Left ventricle myocardium inferior (tissue), 1 donor: ENCODE data around the gene CENPL. TPM values are rescaled to one million over a fixed set of nuclear protein-coding genes. Genes with fewer than 3 reads are reported as not detected.
"Not testable (repeated sequence)": the region's sequence is repeated elsewhere in the genome, so short reads cannot be mapped to it uniquely, and the experiment has no call there.

Source experiments
- DNase-seq: peaks from one replicate; pipeline ENCODE4 v3.0.0-alpha.2; 2020
- H3K27ac ChIP-seq: fragments of 200-600 bp; replicated peaks from 2 replicates; pipeline ENCODE4 v1.8.0; 2021
- H3K27me3 ChIP-seq: fragments of 200-600 bp; 2 replicates; pipeline ENCODE4 v1.8.0; 2021; ENCODE audit warnings: low read depth
- H3K36me3 ChIP-seq: fragments of 200-600 bp; 2 replicates; pipeline ENCODE4 v1.8.0; 2021
- H3K4me1 ChIP-seq: fragments of 200-600 bp; 2 replicates; pipeline ENCODE4 v1.8.0; 2021
- H3K4me3 ChIP-seq: fragments of 200-600 bp; 2 replicates; pipeline ENCODE4 v1.8.0; 2021; ENCODE audit warnings: mild to moderate bottlenecking, moderate library complexity
- H3K9me3 ChIP-seq: fragments of 200-600 bp; replicated peaks from 2 replicates; pipeline ENCODE4 v1.8.0; 2021
- CTCF ChIP-seq: fragments of 200-600 bp; IDR thresholded peaks from 2 replicates; pipeline ENCODE4 v1.8.0; 2021; ENCODE audit warnings: antibody characterized with exemption, mild to moderate bottlenecking, borderline replicate concordance
- intact Hi-C: fragments of 100-400 bp; cut with micrococcal nuclease; formaldehyde crosslinking; loops from one replicate; pipeline ENCODE4 v1.11.0; 2022
- total RNA-seq: library from RNA; stranded (reverse); fragmentation: NEBNext Ultra II Directional; extraction: Animal tissue kit (Norgen Biotek cat#: 25700); gene quantifications from one replicate; pipeline ENCODE4 v1.2.1, GENCODE V29; 2021
- donor health status: DM: no; HTN: yes; CAD: no; lungs with severe emphysema.

Gene CENPL
- total RNA-seq, 1 donor from 2014 or later = 4.2 TPM

DNA sequence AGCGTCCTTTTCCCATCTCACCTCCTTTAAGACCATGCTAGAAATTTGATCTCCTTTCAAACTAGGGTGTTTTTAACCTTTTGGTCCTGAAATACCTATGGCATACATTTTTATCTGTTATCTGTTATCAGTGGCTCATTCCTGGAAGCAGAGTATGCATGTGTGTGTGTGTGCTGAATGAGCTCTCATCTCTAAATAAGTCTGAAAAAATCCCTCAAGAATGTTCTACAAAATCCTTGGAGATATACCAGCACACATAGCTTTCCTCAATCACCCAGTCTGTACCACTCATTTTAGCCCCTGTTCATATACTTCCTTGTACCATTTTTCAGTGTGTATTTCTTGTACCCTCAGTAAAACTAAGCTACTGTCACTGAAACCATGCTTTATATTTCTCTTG lies 6.2 kb downstream of the CENPL start:
- no peaks in the 10 kb centered on the region for H3K9me3 ChIP-seq
- intact Hi-C loops = no loop called here
- no peaks in the 10 kb centered on the region for H3K27me3 ChIP-seq
- DNase-seq = no peak
- H3K27ac ChIP-seq = no peak overlapping the region
- H3K4me1 ChIP-seq = peaks cover 8% of the 10 kb centered on the region
- TF ChIP-seq CTCF = no peak
- no peak overlapping the region for H3K4me3 ChIP-seq
- no peaks in the 10 kb centered on the region for H3K36me3 ChIP-seq

DNA sequence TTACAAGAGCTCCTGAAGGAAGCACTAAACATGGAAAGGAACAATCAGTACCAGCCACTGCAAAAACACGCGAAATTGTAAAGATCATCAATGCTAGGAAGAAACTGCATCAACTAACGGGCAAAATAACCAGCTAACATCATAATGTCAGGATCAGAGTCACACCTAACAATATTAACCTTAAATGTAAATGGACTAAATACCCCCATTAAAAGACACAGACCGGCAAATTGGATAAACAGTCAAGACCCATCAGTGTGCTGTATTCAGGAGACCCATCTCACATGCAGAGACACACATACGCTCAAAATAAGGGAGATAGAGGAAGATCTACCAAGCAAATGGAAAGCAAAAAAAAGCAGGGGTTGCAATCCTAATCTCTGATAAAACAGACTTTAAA lies 11.0 kb downstream of the CENPL start:
- DNase-seq, H3K4me1 ChIP-seq, intact Hi-C loops, H3K27ac ChIP-seq, H3K27me3 ChIP-seq, H3K4me3 ChIP-seq, H3K9me3 ChIP-seq: not testable (repeated sequence)
- H3K36me3 ChIP-seq = peaks cover 21% of the 10 kb centered on the region

- Histone ChIP-seq H3K36me3 (peaks cover 23% of the 10 kb centered on the region), H3K27ac (no peak overlapping the region), H3K27me3 (no peaks in the 10 kb centered on the region), H3K4me3 (no peak overlapping the region), H3K4me1 (no peaks in the 10 kb centered on the region), H3K9me3 (no peaks in the 10 kb centered on the region)
- intact Hi-C loops = no loop called here
- DNase-seq = no peak
- no peak for TF ChIP-seq CTCF
These were observed 21.7 kb downstream of the CENPL start for GRCh38 chr1:173802961-173803360.

DNA sequence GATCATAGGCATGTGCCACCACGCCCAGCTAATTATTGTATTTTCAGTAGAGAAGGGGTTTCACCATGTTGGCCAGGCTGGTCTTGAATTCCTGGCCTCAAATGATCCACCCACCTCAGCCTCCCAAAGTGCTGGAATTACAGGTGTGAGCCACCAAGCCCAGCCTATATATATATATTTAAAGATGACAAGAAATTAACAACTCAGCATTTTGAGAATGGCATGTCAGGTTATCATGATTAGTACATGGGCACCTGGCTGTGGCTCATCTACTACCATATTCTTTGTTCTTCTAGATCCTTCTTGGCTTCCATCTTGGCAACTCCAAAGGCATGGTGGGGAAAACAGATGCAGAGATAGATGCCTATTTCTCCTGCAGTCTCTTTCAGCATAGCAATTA lies 24.7 kb downstream of the CENPL start:
- H3K27me3 ChIP-seq, H3K4me1 ChIP-seq, H3K27ac ChIP-seq, intact Hi-C loops, H3K9me3 ChIP-seq, H3K36me3 ChIP-seq, H3K4me3 ChIP-seq, DNase-seq: not testable (repeated sequence)

GRCh38 chr1:173798078-173798477 lies 26.6 kb downstream of the CENPL start:
- no peak for DNase-seq
- H3K27ac ChIP-seq = no peak overlapping the region

DNA sequence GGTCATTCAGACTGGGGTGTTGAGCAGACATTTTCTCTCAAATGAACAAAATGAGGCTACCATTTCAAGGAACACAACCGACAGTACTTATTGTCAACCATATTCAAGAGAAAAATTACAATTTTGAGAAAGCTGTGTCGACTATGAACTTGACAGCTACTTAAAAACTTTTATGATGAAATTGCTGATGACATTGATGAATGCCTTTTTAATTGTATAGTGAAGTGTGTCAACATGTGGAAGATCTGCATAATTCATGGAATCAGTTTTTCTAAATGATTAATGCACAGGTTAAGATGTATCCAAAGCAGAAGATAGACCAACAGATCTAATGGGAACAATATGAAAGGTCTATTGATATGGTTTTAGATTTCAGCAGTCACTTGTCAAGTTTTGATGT lies 34.8 kb downstream of the CENPL start:
- no peak for DNase-seq
- Histone ChIP-seq H3K4me3 (no peak overlapping the region), H3K27me3 (no peaks in the 10 kb centered on the region), H3K36me3 (peaks cover 31% of the 10 kb centered on the region), H3K27ac (no peak overlapping the region), H3K4me1 (no peaks in the 10 kb centered on the region), H3K9me3 (no peaks in the 10 kb centered on the region)
- no peak for TF ChIP-seq CTCF
- intact Hi-C loops = no loop called here

More at GRCh38 chr1:173798078-173798477, 26.6 kb downstream of the CENPL start:
- no peaks in the 10 kb centered on the region for H3K27me3 ChIP-seq
- TF ChIP-seq CTCF = no peak
- H3K9me3 ChIP-seq = peaks cover 8% of the 10 kb centered on the region
- H3K4me3 ChIP-seq = no peak overlapping the region
- intact Hi-C loops = no loop called here
- H3K36me3 ChIP-seq = peaks cover 10% of the 10 kb centered on the region
- H3K4me1 ChIP-seq = no peaks in the 10 kb centered on the region

DNA sequence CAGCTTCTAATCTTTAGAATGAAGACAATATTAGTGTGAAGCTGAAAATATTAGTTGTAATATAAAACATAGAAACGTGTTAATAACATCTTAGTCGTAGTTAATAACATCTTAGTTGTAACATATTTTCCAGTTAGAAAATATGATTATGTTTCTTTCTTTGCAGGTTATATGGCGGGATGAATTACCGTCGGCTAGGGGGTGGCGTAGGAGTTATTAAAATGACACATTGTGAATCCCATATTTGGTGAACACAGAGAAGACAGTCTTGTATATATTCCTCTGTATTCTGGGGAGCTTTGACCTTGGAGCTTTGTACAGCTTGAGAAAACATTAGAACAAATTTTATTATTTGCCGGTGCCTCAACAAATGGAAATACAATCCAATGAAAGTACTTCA lies 39.7 kb downstream of the CENPL start:
- Histone ChIP-seq H3K27ac (no peak overlapping the region), H3K36me3 (peaks cover 76% of the 10 kb centered on the region), H3K4me1 (no peaks in the 10 kb centered on the region), H3K9me3 (no peaks in the 10 kb centered on the region), H3K4me3 (no peak overlapping the region), H3K27me3 (no peaks in the 10 kb centered on the region)
- TF ChIP-seq CTCF = no peak
- intact Hi-C loops = no loop called here
- no peak for DNase-seq
